ENCODE data around the gene PRKG1.

- no peak for TF ChIP-seq POLR2A (IDR thresholded peaks at IDR 0.05)
- no peak for TF ChIP-seq CTCF (IDR thresholded peaks at IDR 0.05)
These were observed 282.9 kb downstream of the PRKG1 start for GRCh38 chr10:51357170-51357569.
